ENCODE results near the gene RASAL2.

DNA sequence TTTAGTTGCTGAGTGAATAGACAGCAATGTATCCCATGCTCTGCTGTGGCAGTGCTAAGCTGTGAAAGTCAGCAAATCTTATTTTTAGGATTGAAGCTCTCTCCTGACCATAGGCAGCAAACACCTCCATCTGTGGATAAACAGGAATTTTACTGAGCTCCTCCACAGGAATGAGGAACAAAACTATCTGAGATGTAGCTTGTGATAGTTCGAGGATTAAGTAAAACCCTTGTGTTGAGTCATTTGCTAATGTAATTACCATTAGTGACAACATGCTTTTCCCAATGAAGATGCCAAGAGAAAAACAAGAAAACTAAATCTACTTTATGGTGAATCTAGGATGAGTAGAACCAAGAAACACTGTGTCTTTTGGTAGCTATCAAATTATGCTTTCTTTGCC lies 280.1 kb downstream of the RASAL2 start:
- TF ChIP-seq ARNT (IDR thresholded peaks at IDR 0.05) = no peak
- TF ChIP-seq ZNF384 (IDR thresholded peaks at IDR 0.05) = no peak
- no peak for TF ChIP-seq NFRKB (IDR thresholded peaks at IDR 0.05)
- no peak for TF ChIP-seq L3MBTL2 (conservative IDR thresholded peaks at IDR 0.05)
- TF ChIP-seq FOXA1 (IDR thresholded peaks at IDR 0.05) = no peak

Measured in HEK293T (cell line).